Inferior parietal cortex (tissue), 1 donor: Measurements from ENCODE around the gene FAM124B.
"Not testable (repeated sequence)": the region's sequence is repeated elsewhere in the genome, so short reads cannot be mapped to it uniquely, and the experiment has no call there.

Experiments
- DNase-seq: peaks from one replicate; pipeline ENCODE4 v3.0.0-alpha.2; 2016; ENCODE audit errors: extremely low spot score

FAM124B gene

DNA sequence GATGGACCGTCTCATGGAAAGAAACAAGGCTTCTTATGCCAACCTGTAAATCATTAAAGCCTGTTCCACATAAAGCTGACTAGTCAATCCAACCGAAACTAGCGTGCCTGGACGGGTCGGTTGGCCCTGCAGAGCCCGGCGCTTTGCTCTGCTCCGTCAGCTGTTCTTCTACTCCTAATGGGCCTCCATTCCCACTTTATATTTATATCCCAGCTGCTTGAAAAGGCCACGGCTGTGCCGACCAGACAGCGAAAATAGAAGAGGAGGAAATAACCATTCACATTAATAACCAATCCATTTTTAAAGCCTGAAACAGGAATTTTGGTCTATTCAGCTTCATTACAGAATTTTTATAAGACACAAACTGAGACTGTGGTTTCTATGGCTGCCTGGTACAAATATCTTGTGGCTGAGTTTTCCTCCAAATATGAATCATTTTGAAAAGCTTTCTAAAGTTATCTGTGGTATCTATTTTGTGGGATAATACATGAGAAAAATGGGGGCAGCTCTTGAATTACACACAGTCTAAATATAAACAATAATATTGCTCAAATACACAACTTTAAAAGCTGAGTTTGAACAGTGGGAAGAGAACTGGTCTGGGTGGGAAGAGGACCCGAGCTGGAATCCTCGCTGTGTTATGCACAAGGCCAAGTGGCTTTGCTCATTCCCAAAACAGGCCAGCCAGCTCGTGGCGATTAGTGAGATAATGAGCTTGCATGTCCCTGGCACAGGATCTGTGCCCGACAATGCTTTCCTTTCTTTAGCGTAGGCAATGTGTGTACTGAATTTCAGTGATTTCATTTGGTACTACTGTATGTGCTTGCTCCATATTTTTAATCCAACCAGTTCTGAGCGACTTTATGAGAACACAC, 10.5 kb upstream of the FAM124B start:
- peak; percentile 13 for DNase-seq

DNA sequence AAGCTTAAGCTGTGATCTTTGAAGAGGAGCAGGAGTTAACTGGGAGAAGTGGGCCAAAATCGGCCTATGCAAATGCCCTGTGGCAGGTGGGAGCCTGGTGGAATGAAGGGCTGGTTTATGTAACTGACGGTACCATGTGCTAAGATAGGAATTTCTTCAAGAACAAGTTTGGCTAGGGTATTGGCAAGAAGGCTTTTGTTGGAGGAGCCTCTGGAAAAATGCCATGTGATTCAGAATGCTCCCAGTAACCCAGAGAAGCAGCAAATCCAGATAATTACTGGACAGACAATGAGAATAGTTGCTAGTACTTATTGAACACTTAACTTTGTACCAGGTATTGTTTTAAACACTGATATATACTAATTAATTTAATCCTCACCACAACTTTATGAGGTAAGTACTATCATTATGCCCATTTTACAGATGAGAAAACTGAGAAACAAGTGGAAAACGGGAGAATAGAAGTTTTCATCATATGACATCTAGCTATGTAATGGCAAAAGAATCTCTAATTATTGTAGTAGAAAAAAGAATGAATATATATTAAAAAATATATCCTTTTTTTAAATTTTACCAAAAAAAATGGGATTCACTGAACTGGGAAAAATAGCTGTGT, 9.1 kb upstream of the FAM124B start:
- DNase-seq: no peak

DNA sequence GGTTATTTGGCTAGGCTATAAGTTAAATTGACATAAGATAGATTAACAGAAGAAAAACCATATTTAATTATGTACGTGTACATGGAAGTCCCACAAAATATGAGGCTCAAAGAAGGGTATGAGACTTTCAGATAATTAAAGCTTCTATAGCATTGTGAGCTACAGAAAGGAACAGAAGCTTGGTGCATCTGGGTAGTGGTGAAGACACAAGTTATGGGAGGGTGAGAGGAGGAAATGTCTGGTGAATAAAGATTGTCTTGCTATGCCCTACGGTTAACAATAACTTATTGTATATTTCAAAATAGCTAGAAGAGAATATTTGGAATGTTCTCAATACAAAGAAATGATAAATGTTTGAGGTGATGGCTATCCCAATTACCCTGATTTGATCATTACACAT, 6.8 kb upstream of the FAM124B start:
- no peak for DNase-seq

DNA sequence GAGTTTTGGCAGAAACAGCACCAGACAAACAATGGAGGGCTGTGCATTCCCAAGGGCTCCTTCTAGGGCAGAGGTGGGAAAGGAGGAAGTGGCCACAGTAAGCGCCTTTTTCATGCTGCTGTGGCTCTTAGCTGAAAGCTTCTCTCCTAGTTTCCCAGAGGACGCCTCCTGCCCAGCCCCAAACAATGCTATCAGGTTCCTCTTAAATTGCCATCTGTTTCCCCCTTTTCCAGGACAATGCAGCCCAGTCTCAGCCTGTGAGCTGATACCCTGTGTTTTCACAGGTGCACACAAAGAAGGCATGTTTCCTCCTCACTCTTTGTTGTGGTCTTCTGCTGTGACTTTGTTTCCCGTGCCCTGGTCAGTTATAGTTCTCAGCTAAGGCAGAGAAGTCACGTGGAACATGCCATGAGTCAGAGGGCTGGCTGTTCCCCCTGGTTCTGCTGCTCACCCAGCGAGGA, 5.4 kb upstream of the FAM124B start:
- DNase-seq: no peak

DNA sequence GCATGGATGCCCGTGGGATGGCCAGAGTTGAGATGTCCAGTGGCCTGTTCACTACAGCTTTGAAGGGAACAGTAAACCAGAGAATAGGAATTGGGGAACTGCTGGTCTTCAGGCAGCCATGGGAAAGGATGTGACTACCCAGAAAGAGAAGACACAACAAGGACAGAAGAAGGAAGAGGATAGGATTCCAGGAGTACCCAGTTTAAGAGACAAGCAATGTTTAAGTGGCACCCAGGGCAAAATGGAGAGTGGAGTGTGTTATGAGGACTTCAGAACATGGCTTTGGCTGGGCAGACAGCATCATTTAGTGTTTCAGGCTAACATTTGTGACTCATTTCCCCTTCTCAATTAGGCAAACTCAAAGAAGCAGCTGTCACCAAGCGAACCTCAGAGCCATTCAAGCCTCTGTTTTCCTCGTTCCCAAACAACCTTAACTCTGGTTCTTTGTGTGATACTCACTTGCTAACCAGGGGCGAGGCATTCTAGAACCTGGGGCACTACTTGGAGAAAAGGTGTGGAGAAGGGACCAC, 4.0 kb upstream of the FAM124B start:
- no peak for DNase-seq

DNA sequence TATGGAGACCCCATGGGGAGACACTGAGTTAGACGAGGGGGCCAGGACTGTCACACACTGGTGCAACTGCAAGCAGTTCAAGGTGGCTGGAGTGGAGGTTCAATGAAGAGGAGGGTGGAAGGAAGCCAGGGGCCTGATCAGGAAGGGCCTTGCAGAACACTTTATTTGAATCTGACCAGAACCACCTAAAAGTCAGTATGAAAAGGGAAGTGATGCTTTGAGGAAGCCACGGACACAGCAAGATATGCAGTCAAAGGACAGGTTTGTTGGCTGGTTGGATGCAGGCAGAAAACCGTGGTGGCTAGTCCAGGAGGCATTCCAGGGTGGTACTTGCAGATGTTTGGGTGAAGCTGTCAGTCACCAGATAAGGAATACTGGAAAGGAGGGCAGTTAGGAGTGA, 3.5 kb upstream of the FAM124B start:
- DNase-seq: no peak

DNA sequence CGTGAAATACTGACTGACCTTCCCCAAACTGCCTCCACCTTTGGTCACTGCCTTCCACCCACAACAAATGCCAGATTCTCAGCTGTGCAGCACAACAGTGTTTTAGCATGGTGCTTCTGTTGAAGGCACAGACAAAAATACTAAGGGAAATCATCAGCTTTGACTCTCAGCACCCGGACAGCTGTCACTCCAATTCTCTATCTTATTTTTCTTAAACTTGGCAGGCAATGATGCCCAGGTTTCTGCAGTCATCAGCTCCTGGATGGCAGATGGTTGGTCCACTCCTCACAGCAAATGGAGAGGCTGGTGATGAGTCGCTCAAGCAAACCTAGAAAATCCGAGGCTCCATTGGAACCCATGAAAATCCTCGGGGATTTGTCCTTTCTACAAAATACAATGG, 2.9 kb upstream of the FAM124B start:
- no peak for DNase-seq

DNA sequence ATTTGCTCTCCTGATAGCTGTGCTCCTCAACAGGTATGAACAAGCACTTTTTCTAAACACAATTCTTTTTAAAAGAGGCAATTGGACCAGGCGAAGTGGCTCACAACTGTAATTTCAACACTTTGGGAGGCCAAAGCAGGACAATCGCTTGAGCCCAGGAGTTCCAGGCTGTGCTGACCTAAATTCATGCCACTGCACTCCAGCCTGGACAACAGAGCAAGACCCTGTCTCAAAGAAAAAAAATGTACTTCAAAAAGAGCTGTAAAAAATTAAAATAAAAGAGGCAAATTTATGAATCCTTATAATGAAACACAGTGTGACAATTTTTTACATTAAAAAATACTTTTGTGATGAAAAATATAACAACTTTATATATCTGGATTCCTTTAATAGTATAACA, 1.8 kb upstream of the FAM124B start:
- no peak for DNase-seq

DNA sequence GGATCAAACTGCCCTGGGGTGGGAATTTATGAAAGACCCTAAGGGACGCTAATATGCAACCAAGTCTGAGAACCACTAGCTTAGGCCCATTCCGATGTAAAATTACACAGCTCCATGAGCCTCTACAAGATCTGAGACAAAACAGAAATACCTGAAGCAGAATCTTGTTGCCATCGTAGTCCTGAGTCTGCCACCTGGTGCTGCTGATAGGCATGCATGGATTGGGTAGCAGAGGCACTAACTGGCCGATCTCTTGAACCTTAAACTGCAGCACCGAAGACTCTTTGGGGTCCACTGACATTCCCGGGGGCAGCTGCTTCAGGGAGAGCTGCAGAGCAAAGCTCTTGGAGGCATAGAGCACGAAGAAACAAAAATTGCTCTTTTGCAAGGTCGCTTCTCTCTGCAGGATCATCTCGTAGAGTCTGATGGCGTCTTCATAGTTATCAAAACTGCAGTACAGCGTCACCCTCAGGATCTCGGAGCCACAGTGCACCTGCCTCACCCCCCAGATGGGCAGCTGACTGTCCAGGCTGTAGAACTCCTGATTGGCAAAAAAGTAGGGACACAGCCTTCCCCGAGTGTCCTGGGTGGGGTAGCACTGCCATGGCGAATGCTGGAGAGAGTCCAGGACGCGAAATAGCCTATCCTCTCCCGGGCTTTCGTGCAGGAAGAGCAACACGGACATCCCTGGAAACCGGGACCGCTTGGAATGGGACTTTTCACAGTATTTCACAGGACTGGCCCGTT, 848 bp downstream of the FAM124B start:
- DNase-seq: no peak

DNA sequence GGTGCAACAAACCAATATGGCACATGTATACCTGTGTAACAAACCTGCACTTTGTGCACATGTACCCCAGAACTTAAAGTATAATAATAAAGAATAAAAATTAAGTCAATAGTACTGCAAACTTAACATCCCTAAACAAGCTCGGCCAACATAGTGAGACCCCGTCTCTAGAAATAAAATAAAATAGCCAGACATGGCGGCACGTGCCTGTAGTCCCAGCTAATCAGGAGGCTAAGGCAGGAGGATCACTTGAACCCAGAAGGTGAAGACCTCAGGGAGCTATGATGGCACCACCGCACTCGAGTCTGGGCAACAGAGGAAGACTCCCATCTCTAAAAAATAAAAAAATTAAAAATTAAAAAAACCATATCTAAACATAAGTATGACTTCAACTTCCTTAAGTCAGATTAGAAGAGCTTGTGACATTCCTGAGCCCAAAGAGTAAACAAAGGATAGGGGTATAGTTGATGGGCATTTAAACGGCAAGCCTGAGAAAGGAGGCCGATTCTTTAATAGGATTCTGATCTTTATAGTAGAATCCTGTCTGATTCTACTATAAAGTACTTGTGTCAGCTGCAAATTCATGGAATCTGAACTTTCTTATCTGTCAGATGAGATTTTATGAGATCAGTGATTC, 1.6 kb downstream of the FAM124B start:
- no peak for DNase-seq

DNA sequence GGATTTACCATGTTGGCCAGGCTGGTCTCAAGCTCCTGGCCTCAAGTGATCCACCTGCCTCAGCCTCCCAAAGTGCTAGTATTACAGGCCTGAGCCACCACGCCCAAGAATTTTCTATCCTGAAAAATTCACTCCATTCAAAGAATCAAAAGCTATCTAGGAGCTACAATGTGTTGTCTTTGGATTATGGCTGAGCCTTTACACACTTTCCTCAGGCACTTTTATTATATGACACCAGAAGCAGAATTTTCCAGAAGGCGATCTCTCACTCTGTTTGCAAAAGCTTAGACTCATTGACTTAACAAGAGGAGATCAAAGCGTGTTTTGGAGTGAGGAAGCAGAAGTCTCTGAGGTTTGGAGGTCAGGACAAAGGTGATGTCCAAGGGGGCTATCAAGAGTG, 3.6 kb downstream of the FAM124B start:
- DNase-seq: no peak

DNA sequence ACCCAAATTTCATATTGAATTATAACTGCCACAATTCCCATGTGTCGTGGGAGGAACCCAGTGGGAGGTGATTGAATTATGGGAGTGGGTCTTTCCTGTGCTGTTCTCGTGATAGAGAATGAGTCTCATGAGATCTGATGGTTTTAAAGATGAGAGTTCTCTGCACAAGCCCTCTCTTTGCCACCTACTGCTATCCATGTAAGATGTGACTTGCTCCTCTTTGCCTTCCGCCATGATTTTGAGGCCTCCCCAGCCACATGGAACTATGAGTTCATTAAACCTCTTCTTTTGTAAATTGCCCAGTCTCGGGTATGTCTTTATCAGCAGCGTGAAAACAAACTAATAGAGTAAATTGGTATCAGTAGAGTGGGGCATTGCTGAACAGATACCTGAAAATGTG, 4.8 kb downstream of the FAM124B start:
- not testable (repeated sequence) for DNase-seq

DNA sequence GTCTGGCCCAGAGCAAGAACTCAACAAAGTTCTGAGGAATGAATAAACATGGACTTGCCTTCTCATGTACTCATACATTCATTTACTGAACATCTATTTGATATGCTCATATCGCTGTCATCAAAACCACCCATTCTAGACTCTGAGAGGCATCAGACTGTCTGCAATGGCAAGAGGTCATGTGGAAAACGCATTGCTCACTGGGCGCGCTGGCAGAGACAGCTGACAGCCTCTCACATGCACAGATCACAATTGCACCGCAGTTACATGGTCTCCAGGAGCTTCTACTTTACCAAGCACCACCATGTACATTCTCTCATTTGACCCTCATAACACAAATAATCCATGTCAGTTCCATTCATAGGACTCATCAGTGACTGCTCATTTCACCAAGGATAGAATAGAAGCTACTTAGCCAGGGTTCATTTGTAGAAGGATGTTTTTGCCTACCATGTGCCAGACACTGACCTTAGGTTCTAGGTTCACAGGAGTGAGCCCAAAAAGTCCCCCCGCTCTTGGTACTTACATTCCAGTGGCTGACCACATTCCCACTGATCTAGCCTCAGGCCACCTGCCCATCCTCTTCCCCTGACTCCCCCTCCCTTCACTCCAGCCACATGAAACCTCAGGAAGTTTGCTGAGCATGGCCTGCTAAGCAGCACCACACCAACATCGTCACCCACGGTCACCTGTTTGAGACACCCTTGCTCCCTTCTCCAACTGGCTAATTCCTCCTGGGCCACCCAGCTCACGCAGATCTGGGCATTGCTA, 6.1 kb downstream of the FAM124B start:
- DNase-seq: no peak

DNA sequence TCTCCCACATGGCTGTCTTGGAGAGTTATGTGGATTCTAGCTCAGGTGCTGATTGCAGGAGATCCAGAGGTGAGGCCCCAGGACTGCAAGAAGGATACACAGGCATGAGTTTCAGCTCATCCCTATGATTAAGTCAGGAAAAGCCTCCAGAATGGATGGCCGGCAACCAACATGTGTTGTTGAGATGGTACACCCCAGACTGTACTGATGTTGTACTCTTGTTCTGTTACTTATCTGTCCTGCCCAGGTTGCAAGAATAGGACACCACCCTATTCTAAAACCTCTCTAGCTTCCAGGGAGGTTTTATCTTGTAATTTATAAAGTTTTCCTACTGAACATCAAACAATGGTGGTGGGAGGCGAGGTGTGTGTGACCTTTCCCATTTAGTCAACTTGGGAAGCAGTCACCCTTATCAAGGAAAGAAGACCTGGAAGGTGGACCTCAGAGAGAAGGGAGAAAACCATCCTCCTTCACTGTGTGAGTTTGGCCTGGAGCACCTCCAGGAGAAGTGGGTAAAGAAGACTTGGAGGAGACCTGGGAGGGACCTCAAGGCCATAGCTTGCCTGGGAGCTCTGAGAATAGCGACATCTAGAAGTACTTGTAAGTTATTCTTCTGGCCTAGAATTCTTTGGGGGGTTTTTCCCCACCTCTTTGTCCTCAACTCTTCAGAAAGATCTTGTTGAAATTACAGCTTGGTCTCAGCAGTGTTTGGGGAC, 8.6 kb downstream of the FAM124B start:
- no peak for DNase-seq

DNA sequence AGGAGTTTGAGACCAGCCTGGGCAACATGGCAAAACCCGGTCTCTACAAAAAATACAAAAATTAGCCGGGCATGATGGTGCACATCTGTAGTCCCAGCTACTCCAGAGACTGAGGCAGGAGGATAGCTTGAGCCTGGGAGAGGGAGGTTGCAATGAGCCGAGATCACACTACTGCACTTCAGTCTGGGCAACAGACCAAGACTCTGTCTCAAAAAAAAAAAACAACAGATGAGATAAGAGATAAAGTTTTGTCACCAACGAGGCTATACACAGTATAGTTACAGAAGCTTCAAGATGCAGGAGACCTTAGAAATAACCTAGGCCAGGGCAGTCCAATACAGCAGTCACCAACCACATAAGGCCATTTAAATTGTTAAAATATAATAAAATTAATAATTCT, 9.4 kb downstream of the FAM124B start:
- DNase-seq: no peak

DNA sequence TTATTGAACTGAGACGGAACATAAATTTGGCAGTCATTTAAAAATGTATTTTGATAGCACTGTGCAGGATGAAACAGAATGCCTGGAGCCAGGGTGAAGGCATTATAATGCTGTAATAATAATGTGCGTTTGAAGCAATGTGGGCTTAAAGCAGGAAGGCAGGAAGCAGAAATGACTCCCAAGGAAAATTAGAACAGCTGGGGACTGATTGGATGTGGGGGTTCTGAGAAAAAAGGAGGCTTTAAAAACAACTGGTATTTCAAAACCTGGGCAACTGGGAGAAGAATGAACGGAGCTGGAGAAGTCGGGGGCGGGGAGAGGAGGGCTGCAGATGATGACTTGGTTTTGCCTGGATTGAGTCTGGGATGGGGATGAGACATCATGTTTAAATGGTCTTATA, 12.6 kb downstream of the FAM124B start:
- DNase-seq: no peak

DNA sequence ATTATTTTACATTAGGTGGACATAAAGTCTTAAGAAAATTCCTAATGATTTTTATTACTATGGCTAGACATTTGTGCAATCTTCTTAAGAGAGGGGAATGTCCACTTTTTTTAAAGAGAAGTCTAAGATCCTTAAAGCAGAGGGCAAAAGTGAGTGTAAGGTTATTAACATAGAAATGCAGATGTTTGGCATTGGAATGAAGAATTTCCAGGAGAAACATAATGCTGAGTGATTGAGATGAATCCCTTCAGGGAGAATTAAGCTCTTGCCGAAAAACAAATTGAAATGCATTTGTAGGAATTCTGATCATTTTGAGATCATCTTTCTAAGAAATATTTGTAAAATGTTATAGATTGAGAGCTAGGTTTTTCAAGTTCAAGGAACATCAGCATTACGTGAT, 15.0 kb downstream of the FAM124B start:
- no peak for DNase-seq

DNA sequence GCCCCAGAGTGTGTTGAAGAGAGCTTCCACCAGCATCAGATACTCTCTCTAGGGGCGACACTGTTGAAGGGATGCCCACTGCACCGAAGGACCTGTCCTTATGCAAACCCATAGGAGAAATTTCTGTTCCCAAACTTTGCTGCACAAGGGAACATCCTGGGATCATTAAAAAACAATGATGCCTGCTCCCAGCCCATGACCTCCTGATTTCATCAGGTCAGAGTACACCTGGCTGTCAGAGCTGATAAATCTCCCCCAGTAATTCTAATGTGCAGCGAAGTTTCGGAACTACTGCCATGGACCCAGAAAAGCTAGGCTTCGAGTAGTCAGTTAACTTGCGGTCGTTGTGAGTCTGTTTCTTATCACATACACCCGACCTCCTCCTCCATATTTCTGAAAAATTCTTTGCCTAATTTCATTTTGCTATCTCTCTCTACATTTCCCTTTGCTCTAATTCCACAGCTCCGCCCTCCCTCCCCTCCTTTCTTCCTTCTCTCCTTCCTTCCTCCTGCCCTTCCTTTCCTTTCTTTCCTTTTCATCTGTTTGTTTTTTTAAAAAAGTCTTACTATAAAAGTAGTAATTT, 18.8 kb downstream of the FAM124B start:
- DNase-seq: no peak

DNA sequence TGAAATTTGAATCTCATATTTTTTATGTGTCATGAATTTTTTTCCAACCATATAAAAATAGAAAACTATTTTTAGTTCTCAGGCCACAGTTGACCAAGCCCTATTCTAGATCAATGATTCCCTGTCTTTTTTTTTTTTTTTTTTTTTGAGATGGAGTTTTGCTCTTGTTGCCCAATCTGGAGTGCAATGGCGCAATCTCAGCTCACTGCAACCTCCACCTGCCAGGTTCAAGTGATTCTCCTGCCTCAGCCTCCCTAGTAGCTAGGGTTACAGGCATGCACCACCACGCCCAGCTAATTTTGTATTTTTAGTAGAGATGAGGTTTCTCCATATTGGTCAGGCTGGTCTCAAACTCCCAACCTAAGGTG, 19.6 kb downstream of the FAM124B start:
- DNase-seq: not testable (repeated sequence)
